Measurements from ENCODE around the gene EHBP1.

EHBP1 gene

GRCh38 chr2:63029058-63029457 is 323.5 kb downstream of the EHBP1 start:
- ChIA-PET CTCF (interaction anchor here (0.6 kb wide), 1 partner anchor 45 kb away, joined by 3 read pairs; no protein-coding TSS in a partner anchor), POLR2A (ENCODE audit: low non-redundant PET) (no interaction called here)
- no peak for TF ChIP-seq CTCF (conservative IDR thresholded peaks at IDR 0.05; ENCODE audit: low read depth)
- DNase-seq (ENCODE audit: low spot score) = no peak
- H3K27ac ChIP-seq = no peak overlapping the region

- H3K27ac ChIP-seq = no peak overlapping the region
- DNase-seq (ENCODE audit: low spot score) = no peak
- TF ChIP-seq CTCF (conservative IDR thresholded peaks at IDR 0.05; ENCODE audit: low read depth) = no peak
- ChIA-PET POLR2A (ENCODE audit: low non-redundant PET) (no interaction called here), CTCF (interaction anchor here (0.7 to 1.1 kb wide), 2 partner anchors 10 to 171 kb away, joined by 3 read pairs; no protein-coding TSS in a partner anchor)
Measured at GRCh38 chr2:63034526-63034925, 329.0 kb downstream of the EHBP1 start.

- no peak overlapping the region for H3K27ac ChIP-seq
- POLR2A ChIA-PET (ENCODE audit: low non-redundant PET) = no interaction called here
- DNase-seq (ENCODE audit: low spot score) = no peak
- no peak for TF ChIP-seq CTCF (conservative IDR thresholded peaks at IDR 0.05; ENCODE audit: low read depth)
- CTCF ChIA-PET = interaction anchor here (0.7 to 1.4 kb wide), 2 partner anchors 172 to 453 kb away, joined by 3 read pairs; no protein-coding TSS in a partner anchor
Measured at GRCh38 chr2:63035169-63035568, 329.7 kb downstream of the EHBP1 start.

GRCh38 chr2:63035660-63036059 is 330.1 kb downstream of the EHBP1 start:
- no peak overlapping the region for H3K27ac ChIP-seq
- POLR2A ChIA-PET (ENCODE audit: low non-redundant PET) = no interaction called here
- CTCF ChIA-PET = interaction anchor here (1.4 kb wide), 1 partner anchor 452 kb away, joined by 3 read pairs; no protein-coding TSS in a partner anchor
- no peak for DNase-seq (ENCODE audit: low spot score)
- TF ChIP-seq CTCF (conservative IDR thresholded peaks at IDR 0.05; ENCODE audit: low read depth) = no peak

- POLR2A ChIA-PET (ENCODE audit: low non-redundant PET) = no interaction called here
- DNase-seq (ENCODE audit: low spot score) = no peak
- TF ChIP-seq CTCF (conservative IDR thresholded peaks at IDR 0.05; ENCODE audit: low read depth) = no peak
- no peak overlapping the region for H3K27ac ChIP-seq
- CTCF ChIA-PET = no interaction called here
Measured at GRCh38 chr2:63038034-63038433, 332.5 kb downstream of the EHBP1 start.

- TF ChIP-seq CTCF (conservative IDR thresholded peaks at IDR 0.05; ENCODE audit: low read depth) = no peak
- DNase-seq (ENCODE audit: low spot score) = no peak
- POLR2A ChIA-PET (ENCODE audit: low non-redundant PET) = no interaction called here
- no peak overlapping the region for H3K27ac ChIP-seq
- CTCF ChIA-PET = no interaction called here
Measured at GRCh38 chr2:63040586-63040985, 335.1 kb downstream of the EHBP1 start.

GRCh38 chr2:63041592-63041991 is 336.1 kb downstream of the EHBP1 start:
- no peak overlapping the region for H3K27ac ChIP-seq
- TF ChIP-seq CTCF (conservative IDR thresholded peaks at IDR 0.05; ENCODE audit: low read depth) = no peak
- DNase-seq (ENCODE audit: low spot score) = no peak
- ChIA-PET CTCF (no interaction called here), POLR2A (ENCODE audit: low non-redundant PET) (no interaction called here)
